Stimulated activated CD8-positive, alpha-beta memory T cell treated with anti-CD3 and anti-CD28 coated beads, Interleukin-15, amount 100 ng/mL, for 1 hour (primary cell): ENCODE measurements around the gene SIGLEC1.

Experiments
- DNase-seq: peaks from one replicate; pipeline ENCODE4 v3.0.0-alpha.2; 2020; ENCODE audit warnings: low read depth

The SIGLEC1 gene

DNA sequence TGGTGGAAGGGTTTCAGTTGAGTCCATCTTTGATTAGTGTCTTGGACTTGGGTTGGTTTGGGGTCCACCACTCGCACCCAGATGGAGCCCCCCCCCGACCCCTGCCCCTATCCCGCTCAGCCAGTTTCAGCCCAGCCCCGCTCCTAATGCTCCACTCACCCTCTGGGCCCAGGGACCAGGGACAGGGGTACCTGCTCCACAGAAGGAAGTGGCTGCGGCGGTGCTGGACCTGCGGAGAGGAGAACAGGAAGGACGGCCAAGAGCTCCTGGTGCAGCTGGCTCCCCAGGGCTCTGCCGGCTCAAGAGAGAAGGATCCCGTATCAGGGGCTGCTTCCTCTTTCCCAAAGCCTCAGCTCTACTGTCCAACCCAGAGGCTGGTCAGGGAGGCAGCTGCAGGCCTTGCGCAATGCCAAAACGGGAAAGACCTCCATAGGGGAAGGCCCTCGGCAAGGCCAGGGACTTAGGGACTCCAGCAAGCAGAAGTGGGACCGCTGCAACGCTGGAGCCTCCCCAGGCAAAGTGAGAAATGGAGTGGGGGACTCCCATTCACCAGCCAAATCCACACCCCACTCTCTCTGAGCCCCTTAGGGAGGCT, at the start of gene SIGLEC1:
Gene SIGLEC1, minus strand, starts transcription at position 322 of the 595 bp plus-strand sequence. CDS start 5,472 bp downstream, outside the sequence.
- no peak for DNase-seq

GRCh38 chr20:3760655-3761348, 48.4 kb upstream of the SIGLEC1 start:
- no peak for DNase-seq

DNA sequence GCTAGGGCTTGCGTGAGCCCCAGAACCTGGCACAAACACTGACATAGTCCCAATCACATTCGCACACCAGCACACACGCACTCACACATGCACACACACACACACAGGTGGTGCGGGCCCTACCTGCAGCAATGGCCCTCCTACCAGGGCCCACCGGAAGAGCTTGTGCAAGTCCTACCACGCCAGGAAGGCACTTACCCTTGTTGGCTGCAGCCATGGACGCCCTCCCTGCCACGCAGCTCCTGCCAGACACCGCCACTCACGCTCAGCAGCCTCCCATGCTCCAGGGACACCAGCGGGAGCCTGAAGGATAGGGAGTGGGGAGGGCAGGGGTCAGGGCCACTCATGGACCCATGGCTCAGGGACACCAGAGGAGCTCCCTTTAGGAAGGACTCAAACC, 47.5 kb upstream of the SIGLEC1 start:
- no peak for DNase-seq

DNA sequence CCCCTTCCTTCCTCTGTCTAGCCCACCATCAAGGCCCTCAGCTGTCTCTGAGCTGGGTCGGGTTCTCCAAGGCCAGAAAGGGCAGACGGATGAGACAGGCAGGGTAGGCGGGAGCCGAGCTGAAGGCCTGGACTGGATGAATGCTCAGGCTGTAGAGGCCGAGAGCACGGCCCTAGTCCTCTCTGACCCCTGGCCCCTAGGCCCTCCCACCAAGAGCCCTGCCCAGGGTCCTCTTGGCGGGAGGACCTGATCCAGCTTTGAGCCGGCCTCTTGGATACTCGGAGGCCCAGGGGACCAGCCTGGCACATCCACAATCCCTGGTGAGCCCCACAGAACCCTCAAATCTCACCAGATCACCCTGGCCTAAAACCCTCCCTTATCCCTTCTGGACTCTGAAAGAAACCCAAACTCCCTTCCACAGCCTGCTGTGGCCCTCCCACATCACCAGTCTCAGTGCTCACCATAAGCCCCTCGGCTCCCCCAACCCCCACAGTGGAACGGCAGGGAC, 47.0 kb upstream of the SIGLEC1 start:
- DNase-seq: no peak

GRCh38 chr20:3758566-3758965, 46.2 kb upstream of the SIGLEC1 start:
- DNase-seq: no peak

- no peak for DNase-seq
Measured at GRCh38 chr20:3757268-3757667, 44.9 kb upstream of the SIGLEC1 start.

DNA sequence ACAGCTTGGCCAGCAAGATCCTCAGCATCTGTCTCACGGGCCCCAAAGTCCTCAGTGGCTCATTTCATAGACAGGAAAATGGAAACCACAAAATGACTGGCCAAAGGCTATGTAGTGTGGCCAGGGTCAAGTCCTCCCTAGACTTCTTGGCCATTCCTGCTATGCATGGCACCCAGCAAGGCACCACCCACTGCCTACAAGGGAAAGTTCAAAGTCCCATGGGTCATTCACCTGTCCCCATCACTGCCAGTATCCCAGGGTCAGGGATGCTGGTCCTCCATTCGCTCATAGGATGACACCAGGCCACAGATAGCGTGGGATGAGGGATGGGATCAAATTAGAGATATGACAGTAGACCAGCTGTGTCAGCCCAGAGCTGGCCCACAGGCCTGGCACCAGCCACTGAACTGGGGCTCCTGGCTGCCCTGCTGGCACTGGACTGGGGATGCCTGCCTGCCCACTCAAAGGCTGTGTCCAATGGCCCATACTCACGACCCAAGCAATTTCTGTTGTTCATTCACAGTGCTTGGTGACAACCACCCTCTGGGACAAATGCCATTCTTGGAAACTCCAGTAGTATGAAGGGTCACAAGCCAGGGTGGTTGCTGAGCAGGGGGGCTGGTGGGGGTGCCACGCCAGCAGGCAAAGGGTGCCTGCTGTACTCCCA, 43.5 kb upstream of the SIGLEC1 start:
- no peak for DNase-seq

DNA sequence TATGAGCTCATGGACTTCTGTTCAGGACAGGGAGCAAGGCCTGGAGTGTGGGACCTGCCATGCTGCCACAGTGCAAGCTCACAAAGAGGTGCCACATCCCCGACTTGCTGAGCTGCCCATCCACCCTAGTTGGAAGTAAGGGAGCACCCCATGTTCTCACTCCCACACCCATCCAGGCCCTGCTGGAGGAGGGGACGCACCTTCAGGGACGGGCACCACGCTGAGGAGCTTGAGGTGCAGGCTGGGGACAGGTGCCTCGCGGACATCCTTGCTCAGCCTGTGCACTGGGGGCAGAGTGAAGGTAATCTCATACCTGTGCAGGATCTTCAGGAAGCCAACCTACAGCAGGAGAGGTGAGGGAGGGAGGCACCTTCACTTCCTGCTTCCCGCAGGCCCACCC, 42.9 kb upstream of the SIGLEC1 start:
- no peak for DNase-seq

DNA sequence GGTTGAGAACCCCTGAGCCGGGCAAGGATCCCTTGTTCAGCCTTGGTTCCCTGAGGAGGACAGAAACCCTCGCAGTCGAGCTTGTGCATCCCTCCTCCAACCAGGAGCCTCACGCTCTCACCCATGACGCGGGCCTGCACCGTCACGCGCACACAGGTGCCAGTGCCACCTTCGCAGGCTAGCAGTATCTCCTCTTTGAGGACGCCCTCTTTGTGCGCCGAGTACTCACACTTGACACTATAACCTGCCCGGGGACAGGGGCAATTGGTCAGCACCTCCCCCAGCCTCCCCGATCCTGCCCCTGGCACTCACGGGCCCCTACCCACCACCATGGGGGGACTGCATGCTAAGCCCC, 41.9 kb upstream of the SIGLEC1 start:
- no peak for DNase-seq

DNA sequence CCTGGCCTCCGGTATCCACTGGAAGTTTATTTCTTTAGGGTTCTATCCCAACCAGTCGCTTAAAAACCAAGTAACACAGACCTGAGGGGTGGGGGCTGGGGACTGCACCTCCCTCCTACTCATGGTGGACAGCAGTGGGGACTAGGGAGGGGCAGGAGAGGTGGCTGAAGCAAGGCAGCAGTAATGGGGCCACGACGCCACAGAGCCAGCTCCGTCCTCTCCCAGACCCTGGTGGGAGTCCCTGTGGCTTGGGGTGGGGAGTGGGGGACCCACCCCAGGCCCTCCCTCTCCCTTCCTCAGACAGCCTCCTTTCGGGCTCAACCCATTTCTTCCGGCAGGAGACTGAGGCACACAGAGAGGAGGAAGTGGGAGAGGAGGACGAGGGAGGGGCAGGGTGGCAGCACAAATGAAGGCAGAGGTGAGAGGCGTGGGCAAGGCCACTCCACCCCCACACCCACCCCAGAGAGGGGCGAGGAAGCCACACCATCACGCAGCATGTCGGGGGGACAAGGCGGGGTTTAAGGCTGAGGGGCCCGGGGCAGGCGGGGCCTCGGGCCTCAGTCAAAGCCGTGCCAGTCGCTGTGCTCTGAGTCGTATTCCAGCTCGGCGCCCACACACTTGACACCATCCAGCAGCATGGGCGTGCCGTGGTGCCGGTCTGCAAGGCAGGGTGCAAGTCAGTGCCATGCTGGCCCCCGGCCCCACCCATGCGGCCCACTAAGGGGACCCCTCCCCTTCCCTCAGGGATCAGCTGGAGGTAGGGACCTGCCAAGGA, 41.3 kb upstream of the SIGLEC1 start:
- DNase-seq: no peak

DNA sequence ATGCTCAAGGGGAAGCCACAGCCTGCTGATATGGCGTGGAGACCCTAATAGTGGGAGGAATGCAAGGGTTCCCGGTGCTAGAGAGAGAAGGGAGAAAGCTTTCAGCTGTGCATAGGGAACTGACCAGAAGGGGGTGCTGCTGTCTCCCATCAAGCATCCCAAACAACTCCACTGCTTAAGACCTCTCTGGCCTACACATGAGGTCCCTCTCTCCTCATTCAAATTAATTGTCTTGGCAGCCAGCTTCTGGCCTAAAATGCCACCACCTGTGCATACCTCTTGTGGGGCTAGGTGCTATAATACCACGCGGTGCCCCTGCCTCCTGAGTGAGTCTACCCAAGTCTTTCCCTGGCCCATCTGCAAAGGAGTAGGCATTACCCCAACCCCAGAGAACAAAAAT, 40.7 kb upstream of the SIGLEC1 start:
- DNase-seq: peak; percentile 48

DNA sequence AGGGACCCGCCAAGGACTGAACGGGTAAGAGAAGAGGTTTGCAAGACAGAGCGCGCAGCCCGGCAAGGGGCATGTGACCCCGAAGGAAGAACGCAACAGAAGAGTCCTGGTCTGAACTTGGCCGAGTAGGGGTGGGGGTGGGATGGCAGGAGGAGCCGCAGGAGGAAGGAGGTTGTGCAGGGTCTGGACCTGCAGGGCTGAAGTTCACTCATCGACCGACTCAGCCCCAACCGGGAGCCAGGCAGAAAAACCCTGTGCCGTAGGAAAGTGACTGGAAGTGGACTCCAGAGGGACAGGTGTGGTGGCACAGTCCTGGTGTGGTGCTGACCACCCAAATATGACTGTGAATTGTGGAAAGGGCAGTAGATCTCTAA, 40.0 kb upstream of the SIGLEC1 start:
- DNase-seq: no peak

DNA sequence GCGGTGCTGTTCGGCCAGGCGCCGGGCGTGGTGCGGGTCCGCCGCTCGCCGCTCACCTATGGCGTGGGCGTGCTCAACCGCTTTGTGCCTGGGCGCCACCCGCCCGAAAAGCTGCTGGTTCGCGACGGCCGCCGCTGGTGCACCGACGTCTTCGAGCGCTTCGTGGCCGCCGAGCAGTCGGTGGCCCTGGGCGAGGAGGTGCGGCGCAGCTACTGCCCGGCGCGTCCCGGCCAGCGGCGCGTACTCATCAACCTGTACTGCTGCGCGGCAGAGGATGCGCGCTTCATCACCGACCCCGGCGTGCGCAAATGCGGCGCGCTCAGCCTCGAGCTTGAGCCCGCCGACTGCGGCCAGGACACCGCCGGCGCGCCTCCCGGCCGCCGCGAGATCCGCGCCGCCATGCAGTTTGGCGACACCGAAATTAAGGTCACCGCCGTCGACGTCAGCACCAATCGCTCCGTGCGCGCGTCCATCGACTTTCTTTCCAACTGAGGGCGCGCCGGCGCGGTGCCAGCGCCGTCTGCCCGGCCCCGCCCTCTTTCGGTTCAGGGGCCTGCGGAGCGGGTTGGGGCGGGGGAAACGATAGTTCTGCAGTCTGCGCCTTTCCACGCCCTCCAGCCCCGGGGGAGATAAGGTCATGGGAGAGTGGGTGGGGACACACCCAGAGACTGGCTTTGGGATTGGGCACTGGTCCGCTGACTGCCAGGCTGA, 39.4 kb upstream of the SIGLEC1 start:
- DNase-seq: no peak

DNA sequence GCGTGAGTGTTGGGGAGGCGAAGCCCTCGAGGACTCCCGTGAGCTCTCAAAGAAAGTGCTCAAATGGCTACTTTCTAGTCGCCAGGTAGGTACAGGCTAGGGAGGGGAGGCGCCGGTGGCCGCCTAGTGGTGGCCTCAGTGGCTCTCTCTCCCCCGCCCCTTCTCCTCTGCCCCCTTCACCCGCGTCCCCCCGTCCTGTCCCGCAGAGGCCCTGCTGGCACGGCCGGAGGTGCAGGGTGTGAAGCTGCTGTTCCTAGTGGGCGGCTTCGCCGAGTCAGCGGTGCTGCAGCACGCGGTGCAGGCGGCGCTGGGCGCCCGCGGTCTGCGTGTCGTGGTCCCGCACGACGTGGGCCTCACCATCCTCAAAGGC, 38.9 kb upstream of the SIGLEC1 start:
- DNase-seq: no peak

- no peak for DNase-seq
Measured at GRCh38 chr20:3749689-3750531, 37.5 kb upstream of the SIGLEC1 start.

GRCh38 chr20:3749087-3749688, 36.8 kb upstream of the SIGLEC1 start:
- no peak for DNase-seq

- no peak for DNase-seq
Measured at GRCh38 chr20:3748073-3748472, 35.7 kb upstream of the SIGLEC1 start.

DNA sequence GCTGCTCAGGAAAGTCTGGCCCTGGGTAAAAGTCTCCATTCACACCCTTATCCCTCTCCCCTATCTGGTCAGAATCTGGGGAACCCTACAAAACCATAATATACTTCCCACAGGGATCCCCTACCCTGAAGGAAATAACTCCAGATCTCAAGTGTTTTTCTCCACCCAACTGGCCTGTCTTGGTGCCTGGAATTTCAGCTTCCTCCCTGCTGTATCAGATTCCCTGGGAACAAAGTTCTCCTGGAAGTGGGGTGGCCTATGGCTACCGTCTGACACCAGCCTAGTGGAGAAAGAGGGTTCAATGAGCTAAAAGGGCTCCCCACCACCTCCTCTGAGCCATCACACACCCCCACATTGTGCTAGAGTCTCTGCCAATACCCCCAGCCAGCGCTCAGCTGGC, 35.1 kb upstream of the SIGLEC1 start:
- DNase-seq: no peak

DNA sequence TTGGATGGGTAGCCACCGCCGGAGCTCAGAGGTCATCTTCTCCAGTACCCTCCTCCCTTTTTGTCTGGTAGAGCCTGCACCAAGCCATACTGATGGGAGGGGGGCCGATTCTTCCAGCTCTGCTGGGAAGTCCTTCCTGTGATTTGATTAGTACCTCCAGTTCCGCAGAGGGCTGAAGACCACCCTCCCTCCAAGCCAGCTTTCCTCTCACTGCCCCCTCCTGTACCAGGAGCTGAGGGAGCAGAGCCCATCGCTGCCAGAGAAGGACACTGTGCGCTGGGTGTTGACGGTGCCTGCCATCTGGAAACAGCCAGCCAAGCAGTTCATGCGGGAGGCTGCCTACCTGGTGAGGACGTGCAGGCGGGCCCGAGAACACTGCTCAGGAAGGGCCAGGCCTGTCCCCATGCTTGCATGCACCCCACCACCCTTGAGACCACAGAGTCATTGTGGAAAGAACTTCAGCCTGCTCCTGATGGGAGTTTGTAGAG, 33.3 kb upstream of the SIGLEC1 start:
- DNase-seq: no peak
